GM04503 (cell line): ENCODE data around the gene SPATA46.
"Not testable (repeated sequence)": the region's sequence is repeated elsewhere in the genome, so short reads cannot be mapped to it uniquely, and the experiment has no call there.

ENCODE experiments used
- DNase-seq: peaks from one replicate; pipeline ENCODE4 v3.0.0-alpha.2; 2012; ENCODE audit warnings: low read depth

The SPATA46 gene, protein sequence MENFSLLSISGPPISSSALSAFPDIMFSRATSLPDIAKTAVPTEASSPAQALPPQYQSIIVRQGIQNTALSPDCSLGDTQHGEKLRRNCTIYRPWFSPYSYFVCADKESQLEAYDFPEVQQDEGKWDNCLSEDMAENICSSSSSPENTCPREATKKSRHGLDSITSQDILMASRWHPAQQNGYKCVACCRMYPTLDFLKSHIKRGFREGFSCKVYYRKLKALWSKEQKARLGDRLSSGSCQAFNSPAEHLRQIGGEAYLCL

DNA sequence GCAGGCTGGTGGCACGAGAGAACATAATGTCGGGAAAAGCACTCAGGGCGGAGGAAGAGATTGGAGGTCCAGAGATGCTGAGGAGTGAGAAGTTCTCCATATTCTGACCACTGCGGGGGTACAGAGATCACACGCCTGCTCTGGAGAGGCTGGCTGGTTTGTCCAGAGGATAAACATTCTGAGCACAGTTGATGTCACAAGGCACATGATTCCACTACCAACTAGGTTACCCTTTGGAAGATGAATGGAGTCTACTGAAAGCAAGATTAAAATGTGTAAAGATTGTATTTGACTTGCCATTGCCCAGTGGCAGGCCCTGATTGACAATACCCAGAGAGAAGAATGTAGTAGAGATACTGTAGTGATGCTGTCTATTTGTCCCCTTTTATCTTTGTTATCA is at the start of gene SPATA46:
Gene SPATA46 (minus strand): TSS at position 164 of the 400 bp plus-strand sequence. CDS start 64 bp downstream, at position 100.
- no peak for DNase-seq

DNA sequence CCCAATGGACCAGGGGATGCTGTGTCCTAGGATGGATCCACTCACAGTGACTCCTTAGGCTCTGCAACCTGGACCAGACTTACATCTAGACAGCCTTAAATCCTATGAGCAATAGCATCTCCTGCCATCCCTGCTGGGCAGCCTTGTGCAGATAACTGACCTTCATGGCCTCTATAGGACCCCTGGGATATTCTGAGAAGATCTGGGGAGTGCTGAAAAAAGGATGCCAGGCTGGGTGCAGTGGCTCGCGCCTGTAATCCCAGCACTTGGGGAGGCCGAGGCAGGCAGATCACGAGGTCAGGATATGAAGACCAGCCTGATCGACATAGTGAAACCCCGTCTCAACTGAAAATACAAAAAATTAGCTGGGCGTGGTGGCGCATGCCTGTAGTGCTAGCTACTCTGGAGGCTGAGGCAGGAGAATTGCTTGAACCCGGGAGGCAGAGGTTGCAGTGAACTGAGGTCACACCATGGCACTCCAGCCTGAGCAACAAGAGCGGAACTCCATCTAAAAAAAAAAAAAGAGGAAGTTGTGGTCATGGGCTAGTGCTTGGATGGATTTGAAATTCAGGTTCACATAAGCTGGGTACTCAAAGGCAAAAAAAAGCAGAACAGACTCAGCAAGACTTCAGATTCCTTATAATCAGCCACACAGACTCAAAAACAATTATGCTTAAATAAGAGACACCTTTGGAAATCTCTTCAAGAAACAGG is 46.2 kb upstream of the SPATA46 start:
- no peak for DNase-seq

DNA sequence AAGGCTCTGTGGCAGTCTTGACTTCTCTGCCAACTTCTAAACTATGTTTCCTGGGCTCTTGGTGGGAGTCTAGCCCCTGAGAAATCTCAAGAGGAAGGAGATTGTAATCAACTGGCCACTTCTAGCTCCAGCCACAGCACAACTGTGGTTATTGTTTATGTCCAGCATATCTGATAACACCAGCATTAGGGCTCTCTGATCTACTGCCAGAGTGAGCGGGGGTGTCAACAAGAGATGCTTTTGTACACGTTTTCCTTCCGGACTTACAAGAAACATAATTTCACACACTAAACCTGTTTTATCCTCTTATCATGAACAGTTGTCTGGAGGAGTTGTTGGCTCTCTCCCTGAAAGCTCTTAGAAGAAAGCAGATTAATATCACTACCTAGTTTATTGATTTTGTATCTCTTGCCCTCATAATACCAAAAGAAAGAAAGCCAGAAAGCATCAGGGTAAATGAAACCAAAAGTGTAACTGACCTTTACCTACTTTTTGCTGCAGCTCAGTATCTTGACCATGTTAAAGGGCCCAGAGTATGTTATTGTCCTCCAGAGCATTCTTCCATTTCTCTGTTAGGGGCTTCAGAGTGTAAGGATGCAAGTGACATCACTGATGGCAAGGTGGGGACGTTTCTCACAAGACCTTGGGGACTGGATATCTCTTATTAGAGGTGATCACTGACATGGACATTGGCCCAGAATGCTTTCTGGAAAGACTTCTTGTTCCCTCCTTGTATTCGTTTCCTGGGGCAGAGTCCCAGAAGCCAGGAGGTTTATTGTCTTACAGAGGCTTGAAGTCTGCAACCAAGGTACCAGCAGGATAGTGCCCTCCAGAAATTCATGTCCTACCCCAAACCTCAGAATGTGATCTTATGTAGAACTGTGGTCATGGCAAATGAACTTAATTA is 44.9 kb upstream of the SPATA46 start:
- no peak for DNase-seq

DNA sequence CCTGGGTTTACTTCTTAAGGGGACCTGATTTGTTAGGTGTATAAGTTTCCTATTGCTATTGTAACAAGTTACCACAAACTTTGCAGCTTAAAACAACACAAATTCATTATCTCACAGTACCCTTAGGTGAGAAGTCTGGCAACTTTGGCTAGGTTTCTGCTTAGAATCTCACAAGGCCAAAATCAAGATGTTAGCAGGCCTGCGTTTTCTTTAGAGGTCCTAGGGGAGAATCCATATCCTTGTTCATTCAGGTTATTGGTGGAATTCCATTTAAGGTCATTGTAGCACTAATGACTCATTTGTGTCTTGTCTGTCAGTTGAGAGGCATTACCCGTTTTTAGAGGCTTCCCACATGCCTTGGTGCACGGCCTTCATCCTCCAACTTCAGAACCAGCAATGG is 43.5 kb upstream of the SPATA46 start:
- DNase-seq = no peak

DNA sequence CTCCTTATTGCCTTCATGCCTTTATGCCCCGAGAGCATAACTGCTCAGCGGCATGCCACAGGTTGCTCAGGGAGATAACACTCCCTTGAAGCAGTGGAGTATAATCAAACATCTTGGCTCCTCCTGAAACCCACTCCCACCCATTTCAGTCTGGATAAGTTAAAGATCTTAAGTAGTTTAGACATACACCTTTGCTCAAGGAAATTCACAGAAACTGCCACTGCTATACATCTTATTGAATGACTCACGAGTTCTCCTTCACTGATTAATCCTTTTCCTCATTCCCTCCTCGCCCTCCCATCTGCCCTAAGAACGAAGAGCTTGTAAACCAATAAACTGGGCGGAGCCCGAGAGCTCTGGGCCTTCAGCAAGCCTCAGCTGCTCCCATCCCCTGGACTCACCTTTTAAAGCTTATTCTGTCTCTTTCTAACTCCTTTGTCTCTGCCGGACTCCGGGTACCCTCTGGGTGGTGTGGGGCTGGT is 42.8 kb upstream of the SPATA46 start:
- not testable (repeated sequence) for DNase-seq

DNA sequence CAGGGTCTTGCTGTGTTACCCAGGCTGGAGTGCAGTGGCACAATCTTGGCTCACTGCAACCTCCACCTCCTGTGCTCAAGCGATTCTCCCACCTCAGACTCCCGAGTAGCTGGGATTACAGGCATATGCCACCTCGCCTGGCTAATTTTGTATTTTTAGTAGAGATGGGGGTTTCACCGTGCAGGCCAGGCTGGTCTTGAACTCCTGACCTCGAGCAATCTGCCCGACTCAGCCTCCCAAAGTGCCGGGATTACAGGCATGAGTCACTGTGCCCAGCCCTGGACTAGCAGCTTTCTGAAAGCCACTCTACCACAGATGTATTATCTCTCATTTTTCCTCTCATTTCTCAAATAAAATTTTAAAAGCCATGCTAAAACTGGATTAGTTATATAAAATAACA is 41.9 kb upstream of the SPATA46 start:
- DNase-seq = not testable (repeated sequence)

DNA sequence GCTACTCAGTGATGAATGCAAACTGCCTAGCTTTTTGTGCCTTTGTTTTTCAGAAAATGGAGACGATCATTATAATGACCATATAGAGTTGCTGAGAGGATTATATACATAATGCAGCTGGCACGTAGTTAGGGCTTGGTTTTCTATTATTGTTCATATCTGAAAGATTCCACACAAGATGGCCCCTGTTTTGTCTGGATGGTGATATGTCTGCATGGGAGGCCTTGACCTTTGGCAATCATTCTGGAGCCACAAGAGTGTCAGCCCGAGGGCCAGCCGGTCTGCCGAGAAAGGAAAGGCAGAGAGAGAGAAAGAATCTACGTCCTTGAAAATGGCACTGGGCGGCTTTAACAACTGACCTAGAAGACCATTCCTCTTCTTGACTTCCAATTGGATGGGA is 41.0 kb upstream of the SPATA46 start:
- no peak for DNase-seq

DNA sequence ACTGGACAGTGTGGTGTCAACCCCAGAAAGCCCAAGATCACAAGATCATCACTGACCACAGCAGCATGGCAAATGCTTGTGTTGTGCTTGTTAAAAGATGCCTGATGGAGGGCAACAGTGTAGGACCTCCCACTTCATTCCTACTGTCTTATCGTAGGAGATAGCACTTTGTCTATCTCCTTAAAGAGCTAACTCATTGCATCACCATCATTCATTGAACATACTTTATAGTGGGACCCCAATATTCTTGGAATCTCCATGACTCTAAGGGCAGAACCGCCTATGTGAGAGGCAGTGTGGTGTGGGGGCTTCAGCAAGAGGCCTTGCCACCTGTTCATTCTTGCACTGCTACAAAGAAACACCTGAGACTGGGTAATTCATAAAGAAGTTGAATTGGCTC is 40.3 kb upstream of the SPATA46 start:
- no peak for DNase-seq

DNA sequence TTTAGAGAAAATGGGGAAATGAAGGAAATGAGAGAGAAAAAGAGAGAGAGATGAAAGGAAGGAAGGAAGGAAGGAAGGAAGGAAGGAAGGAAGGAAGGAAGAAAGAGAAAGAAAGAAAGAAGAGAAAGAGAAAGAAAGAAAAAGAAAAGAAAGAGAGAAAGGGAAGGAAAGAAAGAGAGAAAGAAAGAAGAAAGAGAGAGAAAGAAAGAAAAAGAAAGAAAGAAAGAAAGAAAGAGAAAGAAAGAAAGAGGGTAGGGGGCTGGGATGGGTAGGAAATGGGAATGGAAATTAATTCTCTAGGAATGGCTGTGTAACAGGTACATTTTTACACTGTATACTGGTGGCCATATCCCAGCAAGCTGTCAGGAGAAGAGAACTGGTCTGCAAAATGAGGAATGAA is 39.6 kb upstream of the SPATA46 start:
- DNase-seq = no peak

DNA sequence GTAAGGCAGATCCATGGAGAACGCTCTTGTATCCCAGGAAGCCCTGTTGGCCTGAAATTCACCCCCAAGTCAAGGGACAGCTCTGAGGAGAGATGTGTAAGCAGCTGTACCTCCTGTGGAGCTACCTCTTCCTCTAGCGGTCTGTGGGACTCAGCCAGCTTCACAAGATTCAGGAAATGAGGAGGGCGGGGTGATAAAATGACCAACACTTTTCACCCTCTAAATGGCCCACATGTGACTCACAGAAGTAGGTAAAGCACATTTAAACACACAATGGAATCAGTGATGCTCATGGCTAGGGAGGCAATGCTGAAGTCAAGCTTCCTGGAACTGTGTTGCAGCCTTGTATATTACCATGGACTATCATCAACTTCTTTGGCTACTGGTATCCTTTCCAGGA is 35.3 kb upstream of the SPATA46 start, which contains the start of gene SH2D1B:
Gene SH2D1B (minus strand): TSS at position 135 of the 400 bp plus-strand sequence. CDS start 120 bp downstream, at position 15.
- no peak for DNase-seq

DNA sequence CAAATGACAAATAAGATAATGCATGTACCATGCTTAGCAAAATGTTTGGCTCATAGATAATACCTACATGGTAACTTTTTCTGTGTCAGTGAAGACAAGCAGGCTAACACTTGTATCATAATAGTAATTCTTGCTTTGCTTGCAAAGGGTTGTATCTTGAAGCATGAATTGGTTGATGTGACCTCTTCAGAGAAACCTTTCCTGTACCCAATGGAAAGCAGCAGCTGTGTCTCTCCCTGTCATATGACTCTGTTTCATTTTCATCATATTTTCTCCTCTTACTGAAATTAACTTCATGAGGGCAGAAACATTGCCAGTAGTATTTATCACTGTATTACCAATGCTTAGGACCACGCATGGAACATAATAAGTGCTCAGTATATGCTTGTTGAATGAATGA is 30.9 kb upstream of the SPATA46 start:
- no peak for DNase-seq

DNA sequence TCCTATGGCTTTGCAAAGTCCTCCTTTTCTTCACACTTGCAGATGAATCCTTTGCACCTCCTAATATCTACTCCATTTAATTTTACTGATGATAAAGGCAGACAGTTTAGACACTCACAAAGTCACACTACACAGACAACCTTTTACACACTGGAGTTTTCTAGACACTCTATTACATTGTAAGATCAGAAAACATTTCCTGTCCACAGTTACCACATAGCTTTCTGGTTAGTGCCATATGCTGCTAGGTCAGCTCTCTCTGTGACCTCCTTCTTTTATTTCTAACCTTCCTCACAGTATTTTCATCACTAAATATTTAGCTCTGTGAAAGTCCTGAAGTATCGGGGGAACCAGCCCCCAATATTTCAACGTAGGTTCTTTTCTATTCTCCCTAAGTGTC is 30.2 kb upstream of the SPATA46 start:
- DNase-seq = no peak

DNA sequence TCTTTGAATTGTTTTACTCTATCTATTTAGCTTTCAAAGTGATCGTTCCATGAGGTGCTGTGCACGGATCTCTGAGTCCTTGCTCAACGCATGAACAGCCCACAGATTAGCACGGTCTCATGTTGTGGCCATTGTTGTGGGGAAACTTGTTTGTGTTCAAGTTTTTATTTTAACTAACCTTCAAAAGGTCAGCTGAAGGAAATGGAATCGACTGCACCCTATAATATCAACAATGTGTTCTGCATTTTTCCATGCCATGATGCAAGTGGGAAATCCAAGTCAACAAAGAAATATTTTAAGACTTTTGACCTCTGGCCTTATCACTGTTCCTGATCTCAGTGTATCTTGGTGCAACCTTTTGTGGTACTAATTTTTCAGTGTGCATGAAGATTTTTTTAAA is 29.1 kb upstream of the SPATA46 start:
- no peak for DNase-seq

DNA sequence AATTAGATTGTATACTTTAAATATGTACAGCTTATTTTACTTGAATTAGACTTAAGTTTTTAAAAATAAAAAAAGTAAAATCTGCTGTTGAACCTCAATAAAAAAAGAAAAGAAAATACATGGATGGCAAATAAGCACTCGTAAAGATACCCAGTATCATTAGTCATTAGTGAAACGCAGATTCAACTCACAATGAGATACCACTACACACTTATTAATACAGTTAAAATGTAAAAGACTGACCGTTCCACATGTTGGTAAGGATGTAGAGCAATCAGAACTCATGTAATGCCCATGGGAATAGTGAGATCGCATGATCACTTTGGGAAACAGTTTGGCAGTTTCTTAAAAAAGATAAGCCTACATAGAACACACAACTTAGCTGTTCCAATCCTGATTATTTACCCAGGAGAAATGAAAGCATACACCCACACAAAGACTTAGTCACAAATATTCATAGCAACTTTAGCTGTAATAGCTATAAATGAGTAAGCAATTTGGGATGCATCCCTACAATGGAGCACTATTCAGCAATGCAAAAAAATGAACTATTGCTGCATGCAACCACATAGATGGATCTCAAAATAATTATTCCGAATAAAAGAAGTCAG is 28.0 kb upstream of the SPATA46 start:
- peak; percentile 30 for DNase-seq

DNA sequence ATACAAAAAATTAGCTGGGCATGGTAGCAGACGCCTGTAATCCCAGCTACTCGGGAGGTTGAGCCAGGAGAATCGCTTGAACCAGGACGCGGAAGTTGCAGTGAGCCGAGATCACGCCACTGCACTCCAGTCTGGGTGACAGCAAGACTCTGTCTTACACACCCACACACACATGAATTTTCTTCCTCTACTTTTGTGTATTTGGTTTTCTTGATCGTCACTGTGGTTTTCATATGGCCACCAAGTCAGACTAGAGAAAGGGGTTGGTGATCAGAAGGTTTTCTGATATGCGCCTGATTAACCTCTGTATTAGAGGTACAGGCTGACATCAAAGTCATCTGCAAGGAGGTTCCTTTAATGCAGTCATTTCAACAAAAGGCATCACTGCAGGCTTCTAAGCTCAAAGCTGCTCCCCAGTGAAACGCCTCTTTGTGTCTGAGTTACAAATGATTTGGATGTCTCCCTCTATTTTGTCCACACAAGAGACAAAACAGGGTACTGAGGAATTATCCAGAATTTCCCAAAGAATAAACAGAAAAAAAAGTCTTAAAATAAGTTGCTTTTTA is 24.2 kb upstream of the SPATA46 start:
- DNase-seq = no peak

DNA sequence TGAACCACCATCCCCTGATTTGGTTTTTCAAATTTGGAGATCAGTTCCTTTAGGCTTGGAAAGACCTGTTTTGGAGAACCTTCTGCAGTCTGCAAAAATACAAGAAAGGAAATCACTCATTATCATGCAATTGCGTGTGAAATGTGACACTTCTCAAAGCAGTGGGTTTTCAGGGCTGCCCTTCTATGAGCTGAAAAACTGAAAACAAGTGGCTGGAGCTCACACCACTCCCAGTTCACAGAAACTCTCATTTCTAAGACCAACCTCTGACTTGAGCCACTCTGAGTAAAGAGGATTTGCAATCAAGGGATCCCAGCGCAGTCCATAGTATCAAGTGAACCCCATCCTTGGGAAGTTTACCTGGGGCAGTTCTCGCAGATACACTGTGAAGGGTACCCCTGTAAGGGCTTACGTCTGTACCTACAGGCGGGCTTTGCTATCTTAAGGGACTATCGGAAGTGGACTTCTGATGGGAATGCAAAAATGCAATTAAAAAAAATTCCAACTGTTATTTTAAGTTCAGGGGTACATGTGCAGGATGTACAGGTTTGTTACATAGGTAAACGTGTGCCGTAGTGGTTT is 22.4 kb upstream of the SPATA46 start:
- DNase-seq = no peak

DNA sequence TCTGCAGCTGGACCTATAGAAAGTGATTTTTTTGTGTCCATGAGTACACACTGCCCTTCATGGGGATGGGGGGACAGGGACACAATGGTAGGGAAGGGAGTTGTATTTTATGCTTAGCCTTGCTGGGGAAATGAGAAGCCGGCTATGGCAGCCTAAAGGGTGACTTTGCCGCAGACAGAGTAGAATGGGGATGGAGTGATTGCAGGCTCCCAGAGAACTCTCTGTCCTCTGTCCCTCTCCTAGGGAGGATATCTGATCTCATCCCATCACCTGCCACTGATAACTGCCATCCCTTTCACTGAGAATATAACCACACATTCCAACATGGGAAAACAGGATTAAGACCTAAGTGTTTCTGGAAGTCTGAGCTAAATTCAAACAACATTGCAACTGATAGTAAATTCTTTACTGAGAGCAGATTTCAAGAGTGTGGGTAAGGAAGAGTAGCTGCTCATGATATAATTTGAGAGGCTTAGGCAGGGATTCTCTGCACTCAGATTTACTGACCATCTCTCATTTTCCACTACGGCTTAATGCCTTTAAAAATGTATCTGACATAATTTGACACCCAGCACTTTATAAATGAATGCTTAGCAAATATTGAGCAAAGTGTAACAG is 21.4 kb upstream of the SPATA46 start:
- DNase-seq = no peak

DNA sequence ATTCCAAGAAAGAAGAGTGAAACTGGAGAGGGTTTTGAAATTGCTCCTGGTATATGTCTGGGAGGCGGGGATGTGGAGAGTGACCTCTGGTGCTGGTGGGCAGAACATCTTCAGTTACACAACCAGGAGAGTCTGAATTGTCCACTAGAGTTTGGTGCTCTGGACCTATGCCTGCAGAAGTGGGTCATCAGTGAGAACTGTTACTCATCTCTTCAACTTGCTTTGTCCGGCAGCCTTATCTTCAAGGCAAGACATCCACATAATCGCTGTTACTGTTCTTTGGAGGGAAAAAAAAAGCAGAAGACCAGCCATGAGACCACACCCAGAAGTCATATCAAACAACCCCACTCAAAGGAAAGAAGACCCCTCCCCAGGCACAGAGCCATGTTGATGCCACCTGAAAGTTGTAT is 20.4 kb upstream of the SPATA46 start:
- no peak for DNase-seq

DNA sequence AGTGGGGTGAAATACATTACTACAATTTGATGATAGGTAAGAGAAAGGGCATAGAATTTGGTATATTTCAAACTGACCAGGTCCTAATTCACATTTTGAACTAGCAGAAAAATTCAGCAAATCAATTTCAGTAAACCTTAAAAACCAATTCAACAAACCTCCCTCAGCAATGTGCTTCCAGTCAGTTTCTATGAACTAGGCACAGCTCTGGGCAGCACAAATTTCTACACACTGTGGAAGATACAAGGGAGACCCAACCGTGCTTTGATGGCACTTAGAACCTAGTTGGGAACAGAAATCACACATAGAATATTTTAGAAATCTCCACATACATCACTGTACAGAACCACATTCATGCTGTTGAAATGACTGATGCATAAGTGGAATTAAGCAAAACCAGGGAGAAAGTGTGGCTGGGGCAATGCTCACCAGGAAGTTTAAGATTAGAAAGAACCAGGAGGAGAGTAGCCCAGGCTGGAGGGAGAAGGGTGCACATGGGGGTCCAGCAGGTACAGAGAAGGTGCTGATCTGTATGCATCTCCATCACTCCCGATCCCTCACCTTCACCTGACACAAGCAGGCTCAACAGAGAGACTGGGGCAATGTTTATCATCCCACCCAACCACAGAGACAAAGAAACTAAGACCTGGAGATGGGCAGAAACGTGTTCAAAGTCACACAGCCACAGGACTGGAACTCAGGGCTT is 19.7 kb upstream of the SPATA46 start:
- DNase-seq = no peak
